ENCODE results near the gene ZNF410.
"Not testable (repeated sequence)": the region's sequence is repeated elsewhere in the genome, so short reads cannot be mapped to it uniquely, and the experiment has no call there.

The ZNF410 gene

GRCh38 chr14:73886449-73887317 is at the start of gene ZNF410:
TSS of gene ZNF410 (plus strand) at chr14:73886859. CDS start at chr14:73892176, 5,317 bp downstream.
- peak; percentile 76 to 91 for DNase-seq (ENCODE audit: low read depth in 2 of 2)

- DNase-seq (ENCODE audit: low read depth in 2 of 2) = not testable (repeated sequence)
Measured at GRCh38 chr14:73838293-73839034, 48.2 kb upstream of the ZNF410 start.

GRCh38 chr14:73842201-73842600 is 44.5 kb upstream of the ZNF410 start:
- no peak for DNase-seq (ENCODE audit: low read depth in 2 of 2)

GRCh38 chr14:73842851-73843250 is 43.8 kb upstream of the ZNF410 start:
- no peak for DNase-seq (ENCODE audit: low read depth in 2 of 2)

GRCh38 chr14:73843296-73843695 is 43.4 kb upstream of the ZNF410 start:
- no peak for DNase-seq (ENCODE audit: low read depth in 2 of 2)

GRCh38 chr14:73846947-73847346 is 39.7 kb upstream of the ZNF410 start:
- no peak for DNase-seq (ENCODE audit: low read depth in 2 of 2)

GRCh38 chr14:73851000-73851399 is 35.7 kb upstream of the ZNF410 start:
- no peak for DNase-seq (ENCODE audit: low read depth in 2 of 2)

GRCh38 chr14:73851567-73852382 is 34.9 kb upstream of the ZNF410 start, which contains the start of gene PTGR2:
TSS of gene PTGR2 (plus strand) at chr14:73851831. CDS start at chr14:73858863, 7,032 bp downstream.
- peak; percentile 69 to 82 for DNase-seq (ENCODE audit: low read depth in 2 of 2)

- DNase-seq (ENCODE audit: low read depth in 2 of 2) = no peak
Measured at GRCh38 chr14:73859145-73859544, 27.5 kb upstream of the ZNF410 start.

GRCh38 chr14:73861073-73861472 is 25.6 kb upstream of the ZNF410 start:
- no peak for DNase-seq (ENCODE audit: low read depth in 2 of 2)

GRCh38 chr14:73862480-73862879 is 24.2 kb upstream of the ZNF410 start:
- no peak for DNase-seq (ENCODE audit: low read depth in 2 of 2)

GRCh38 chr14:73863209-73863608 is 23.4 kb upstream of the ZNF410 start:
- DNase-seq (ENCODE audit: low read depth in 2 of 2) = no peak

- no peak for DNase-seq (ENCODE audit: low read depth in 2 of 2)
Measured at GRCh38 chr14:73865534-73866113, 21.0 kb upstream of the ZNF410 start.

- DNase-seq (ENCODE audit: low read depth in 2 of 2) = not testable (repeated sequence)
Measured at GRCh38 chr14:73869754-73870153, 16.9 kb upstream of the ZNF410 start.

- DNase-seq (ENCODE audit: low read depth in 2 of 2) = no peak
Measured at GRCh38 chr14:73870525-73871235, 16.0 kb upstream of the ZNF410 start.

GRCh38 chr14:73873660-73874059 is 13.0 kb upstream of the ZNF410 start:
- no peak for DNase-seq (ENCODE audit: low read depth in 2 of 2)

- DNase-seq (ENCODE audit: low read depth in 2 of 2) = no peak
Measured at GRCh38 chr14:73877790-73878189, 8.9 kb upstream of the ZNF410 start.

- DNase-seq (ENCODE audit: low read depth in 2 of 2) = no peak
Measured at GRCh38 chr14:73878436-73878835, 8.2 kb upstream of the ZNF410 start.

GRCh38 chr14:73879027-73879426 is 7.6 kb upstream of the ZNF410 start:
- DNase-seq (ENCODE audit: low read depth in 2 of 2) = no peak

- DNase-seq (ENCODE audit: low read depth in 2 of 2) = no peak
Measured at GRCh38 chr14:73884438-73885190, 2.0 kb upstream of the ZNF410 start.

All from stimulated activated CD4-positive, alpha-beta T cell treated with anti-CD3 and anti-CD28 coated beads, Interleukin-12 subunit alpha, Interleukin-12 subunit beta, amount 100 ng/mL, for 24 hours (primary cell).